ENCODE results near the gene SPANXA1. TPM values are rescaled to one million over a fixed set of nuclear protein-coding genes. Genes with fewer than 3 reads are reported as not detected.
"Not testable (repeated sequence)": the region's sequence is repeated elsewhere in the genome, so short reads cannot be mapped to it uniquely, and the experiment has no call there.

The SPANXA1 gene, protein sequence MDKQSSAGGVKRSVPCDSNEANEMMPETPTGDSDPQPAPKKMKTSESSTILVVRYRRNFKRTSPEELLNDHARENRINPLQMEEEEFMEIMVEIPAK
- total RNA-seq: not detected
- polyA plus RNA-seq: not detected
- long read RNA-seq, donor 1: 0 reads
- long read RNA-seq, donor 2: 0 reads
- long read RNA-seq, donor 3: 0 reads
- long read RNA-seq, donor 4: 0 reads
- long read RNA-seq, donor 5: 0 reads

GRCh38 chrX:141584638-141585037 lies at the start of gene SPANXA1:
Gene SPANXA1 (minus strand): TSS chrX:141584738. CDS start chrX:141584678, 60 bp downstream.
- not testable (repeated sequence) for H3K4me3 ChIP-seq; DNase-seq; H3K27me3 ChIP-seq (ENCODE audit: control insufficient read depth in 3 of 3, insufficient read depth in 3 of 3, low read length in 2 of 3); ATAC-seq (ENCODE audit: insufficient read depth, low FRiP score); H3K9me3 ChIP-seq (ENCODE audit: control insufficient read depth in 4 of 4, insufficient read depth in 3 of 4, low read length in 3 of 4); H3K9ac ChIP-seq (ENCODE audit: insufficient read depth in 1 of 2, low read length in 2 of 2); H3K27ac ChIP-seq (ENCODE audit: low read depth in 1 of 2, low read length in 1 of 2); H3K4me1 ChIP-seq (ENCODE audit: control insufficient read depth in 5 of 5, insufficient read depth in 5 of 5, low read length in 5 of 5); H3K36me3 ChIP-seq (ENCODE audit: control insufficient read depth in 4 of 4, insufficient read depth in 4 of 4, low read length in 4 of 4)
- WGBS, 2 donors: no CpG with 5 or more reads among the region's 10 CpGs

DNA sequence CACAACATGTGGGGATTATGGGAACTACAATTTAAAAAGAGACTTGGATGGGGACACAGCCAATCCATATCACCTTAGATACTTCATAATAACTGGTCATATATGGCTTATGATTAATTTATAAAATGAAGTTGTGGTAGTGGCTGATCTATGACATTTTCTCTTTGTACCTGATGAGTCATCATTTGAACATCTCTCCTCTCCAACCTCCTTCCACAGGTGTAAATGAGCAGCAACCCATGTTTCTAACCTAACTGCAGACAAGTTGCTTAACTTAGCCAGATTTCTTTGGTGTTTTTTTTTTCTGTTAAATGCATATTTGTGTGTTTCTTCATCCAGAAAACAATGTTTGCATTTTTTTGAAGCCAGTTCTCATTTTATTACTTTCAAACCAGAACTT lies 47.6 kb upstream of the SPANXA1 start:
- Histone ChIP-seq H3K9me3 (ENCODE audit: control insufficient read depth in 4 of 4, insufficient read depth in 3 of 4, low read length in 3 of 4) (no peaks in the 10 kb centered on the region), H3K36me3 (ENCODE audit: control insufficient read depth in 4 of 4, insufficient read depth in 4 of 4, low read length in 4 of 4) (no peaks in the 10 kb centered on the region), H3K9ac (ENCODE audit: insufficient read depth in 1 of 2, low read length in 2 of 2) (no peak overlapping the region), H3K27ac (ENCODE audit: low read depth in 1 of 2, low read length in 1 of 2) (no peak overlapping the region), H3K4me3 (no peak overlapping the region), H3K4me1 (ENCODE audit: control insufficient read depth in 5 of 5, insufficient read depth in 5 of 5, low read length in 5 of 5) (no peaks in the 10 kb centered on the region), H3K27me3 (ENCODE audit: control insufficient read depth in 3 of 3, insufficient read depth in 3 of 3, low read length in 2 of 3) (no peaks in the 10 kb centered on the region)
- DNase-seq (no peak), ATAC-seq (ENCODE audit: insufficient read depth, low FRiP score) (no peak)
- TF ChIP-seq, protein P1, sequence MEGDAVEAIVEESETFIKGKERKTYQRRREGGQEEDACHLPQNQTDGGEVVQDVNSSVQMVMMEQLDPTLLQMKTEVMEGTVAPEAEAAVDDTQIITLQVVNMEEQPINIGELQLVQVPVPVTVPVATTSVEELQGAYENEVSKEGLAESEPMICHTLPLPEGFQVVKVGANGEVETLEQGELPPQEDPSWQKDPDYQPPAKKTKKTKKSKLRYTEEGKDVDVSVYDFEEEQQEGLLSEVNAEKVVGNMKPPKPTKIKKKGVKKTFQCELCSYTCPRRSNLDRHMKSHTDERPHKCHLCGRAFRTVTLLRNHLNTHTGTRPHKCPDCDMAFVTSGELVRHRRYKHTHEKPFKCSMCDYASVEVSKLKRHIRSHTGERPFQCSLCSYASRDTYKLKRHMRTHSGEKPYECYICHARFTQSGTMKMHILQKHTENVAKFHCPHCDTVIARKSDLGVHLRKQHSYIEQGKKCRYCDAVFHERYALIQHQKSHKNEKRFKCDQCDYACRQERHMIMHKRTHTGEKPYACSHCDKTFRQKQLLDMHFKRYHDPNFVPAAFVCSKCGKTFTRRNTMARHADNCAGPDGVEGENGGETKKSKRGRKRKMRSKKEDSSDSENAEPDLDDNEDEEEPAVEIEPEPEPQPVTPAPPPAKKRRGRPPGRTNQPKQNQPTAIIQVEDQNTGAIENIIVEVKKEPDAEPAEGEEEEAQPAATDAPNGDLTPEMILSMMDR (IDR thresholded peaks at IDR 0.05; ENCODE audit: control extremely low read depth, extremely low read depth): no peak

DNA sequence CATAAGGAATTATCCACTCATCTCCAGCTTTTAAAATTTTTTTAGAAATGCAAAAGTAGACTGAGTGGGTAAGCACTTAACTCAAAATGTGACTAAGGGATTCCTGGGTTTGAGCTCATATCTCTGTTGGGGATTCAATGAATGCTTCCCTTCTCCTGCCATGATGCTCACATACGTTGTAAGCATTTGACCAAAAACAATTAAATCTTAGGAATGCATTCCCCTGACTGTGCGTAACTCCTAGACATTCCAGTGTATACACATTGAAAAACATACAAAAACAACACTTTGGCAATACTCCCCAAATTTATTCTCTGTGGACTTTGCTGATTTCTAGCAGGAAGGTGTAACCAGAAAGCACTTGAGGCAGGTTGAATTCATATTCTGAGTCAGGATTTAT lies 34.8 kb upstream of the SPANXA1 start:
- Histone ChIP-seq H3K27me3 (ENCODE audit: control insufficient read depth in 3 of 3, insufficient read depth in 3 of 3, low read length in 2 of 3) (no peaks in the 10 kb centered on the region), H3K36me3 (ENCODE audit: control insufficient read depth in 4 of 4, insufficient read depth in 4 of 4, low read length in 4 of 4) (no peaks in the 10 kb centered on the region), H3K4me3 (no peak overlapping the region), H3K27ac (ENCODE audit: low read depth in 1 of 2, low read length in 1 of 2) (no peak overlapping the region), H3K9ac (ENCODE audit: insufficient read depth in 1 of 2, low read length in 2 of 2) (no peak overlapping the region), H3K4me1 (ENCODE audit: control insufficient read depth in 5 of 5, insufficient read depth in 5 of 5, low read length in 5 of 5) (no peaks in the 10 kb centered on the region), H3K9me3 (ENCODE audit: control insufficient read depth in 4 of 4, insufficient read depth in 3 of 4, low read length in 3 of 4) (no peaks in the 10 kb centered on the region)
- no peak for ATAC-seq (ENCODE audit: insufficient read depth, low FRiP score)
- no peak for DNase-seq
- TF ChIP-seq, protein P1 (IDR thresholded peaks at IDR 0.05; ENCODE audit: control extremely low read depth, extremely low read depth): no peak
- 77 to 94% methylated on average over 2 of the region's 2 CpGs for WGBS, 2 donors

DNA sequence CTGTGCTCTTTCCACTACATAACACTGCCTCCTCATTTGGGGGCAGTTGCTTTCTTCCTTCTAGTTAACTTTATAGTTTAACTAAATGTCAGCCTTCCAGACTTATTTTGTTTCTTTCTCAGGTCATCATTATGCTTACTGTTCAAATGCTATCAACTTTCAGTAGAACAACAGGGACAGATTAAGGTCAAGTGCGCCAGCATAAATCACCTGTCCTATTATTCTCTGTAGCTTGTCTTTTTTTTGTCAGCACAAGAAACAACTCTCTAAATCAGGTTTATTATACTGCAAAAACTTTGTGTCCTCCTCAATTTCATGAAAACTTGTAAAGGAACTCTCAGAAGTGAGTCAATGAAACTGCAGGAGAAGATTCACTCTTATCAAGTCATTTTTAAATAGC lies 24.6 kb upstream of the SPANXA1 start:
- H3K9ac ChIP-seq (ENCODE audit: insufficient read depth in 1 of 2, low read length in 2 of 2): no peak overlapping the region
- H3K27ac ChIP-seq (ENCODE audit: low read depth in 1 of 2, low read length in 1 of 2): no peak overlapping the region
- H3K9me3 ChIP-seq (ENCODE audit: control insufficient read depth in 4 of 4, insufficient read depth in 3 of 4, low read length in 3 of 4): no peaks in the 10 kb centered on the region
- H3K36me3 ChIP-seq (ENCODE audit: control insufficient read depth in 4 of 4, insufficient read depth in 4 of 4, low read length in 4 of 4): no peaks in the 10 kb centered on the region
- 94 to 95% methylated on average over 1 of the region's 1 CpG for WGBS, 2 donors
- H3K4me1 ChIP-seq (ENCODE audit: control insufficient read depth in 5 of 5, insufficient read depth in 5 of 5, low read length in 5 of 5): no peaks in the 10 kb centered on the region
- ATAC-seq (ENCODE audit: insufficient read depth, low FRiP score): no peak
- H3K27me3 ChIP-seq (ENCODE audit: control insufficient read depth in 3 of 3, insufficient read depth in 3 of 3, low read length in 2 of 3): no peaks in the 10 kb centered on the region
- DNase-seq: no peak
- H3K4me3 ChIP-seq: no peak overlapping the region
- TF ChIP-seq, protein P1 (IDR thresholded peaks at IDR 0.05; ENCODE audit: control extremely low read depth, extremely low read depth): no peak

DNA sequence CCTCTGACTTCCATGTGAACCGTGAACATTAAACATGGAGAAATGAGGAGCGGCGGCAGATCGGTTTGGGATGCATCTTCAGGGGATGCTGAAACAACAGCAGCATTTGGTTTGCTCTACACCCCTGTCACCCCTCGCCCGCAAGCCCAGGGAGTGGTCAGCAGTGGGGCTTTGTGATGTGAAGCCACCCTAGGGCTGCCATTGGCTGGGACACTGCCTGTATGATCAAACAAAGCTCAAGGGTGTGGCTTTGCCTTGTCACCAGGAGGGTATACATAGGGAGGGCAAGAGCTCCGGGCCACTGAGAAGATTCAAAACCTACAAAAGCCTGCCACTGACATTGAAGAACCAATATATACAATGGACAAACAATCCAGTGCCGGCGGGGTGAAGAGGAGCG lies 4.9 kb upstream of the SPANXA1 start, which contains the start of gene SPANXA2:
TSS of gene SPANXA2 (plus strand) at position 301 of the 400 bp plus-strand sequence. CDS start at position 361, 60 bp downstream.
- not testable (repeated sequence) for H3K9ac ChIP-seq (ENCODE audit: insufficient read depth in 1 of 2, low read length in 2 of 2); H3K36me3 ChIP-seq (ENCODE audit: control insufficient read depth in 4 of 4, insufficient read depth in 4 of 4, low read length in 4 of 4); DNase-seq; H3K9me3 ChIP-seq (ENCODE audit: control insufficient read depth in 4 of 4, insufficient read depth in 3 of 4, low read length in 3 of 4); H3K4me3 ChIP-seq; ATAC-seq (ENCODE audit: insufficient read depth, low FRiP score); H3K27ac ChIP-seq (ENCODE audit: low read depth in 1 of 2, low read length in 1 of 2); H3K27me3 ChIP-seq (ENCODE audit: control insufficient read depth in 3 of 3, insufficient read depth in 3 of 3, low read length in 2 of 3); H3K4me1 ChIP-seq (ENCODE audit: control insufficient read depth in 5 of 5, insufficient read depth in 5 of 5, low read length in 5 of 5)
- WGBS, 2 donors: no CpG with 5 or more reads among the region's 10 CpGs

GRCh38 chrX:141542551-141542950 lies 42.0 kb downstream of the SPANXA1 start:
- H3K4me1 ChIP-seq (ENCODE audit: control insufficient read depth in 5 of 5, insufficient read depth in 5 of 5, low read length in 5 of 5); H3K36me3 ChIP-seq (ENCODE audit: control insufficient read depth in 4 of 4, insufficient read depth in 4 of 4, low read length in 4 of 4); ATAC-seq (ENCODE audit: insufficient read depth, low FRiP score); H3K4me3 ChIP-seq; DNase-seq; H3K27ac ChIP-seq (ENCODE audit: low read depth in 1 of 2, low read length in 1 of 2); H3K9ac ChIP-seq (ENCODE audit: insufficient read depth in 1 of 2, low read length in 2 of 2); H3K27me3 ChIP-seq (ENCODE audit: control insufficient read depth in 3 of 3, insufficient read depth in 3 of 3, low read length in 2 of 3); H3K9me3 ChIP-seq (ENCODE audit: control insufficient read depth in 4 of 4, insufficient read depth in 3 of 4, low read length in 3 of 4): not testable (repeated sequence)
- 74 to 82% methylated on average over 5 to 7 of the region's 16 CpGs for whole genome bisulfite sequencing, 2 donors

Measured in lung (tissue), 16 donors.